AG20443 (cell line): Measurements from ENCODE around the gene ZSCAN20.

Experiments
- DNase-seq: peaks from one replicate; pipeline ENCODE4 v3.0.0; 2012; ENCODE audit warnings: low spot score, mixed read lengths

ZSCAN20 gene

DNA sequence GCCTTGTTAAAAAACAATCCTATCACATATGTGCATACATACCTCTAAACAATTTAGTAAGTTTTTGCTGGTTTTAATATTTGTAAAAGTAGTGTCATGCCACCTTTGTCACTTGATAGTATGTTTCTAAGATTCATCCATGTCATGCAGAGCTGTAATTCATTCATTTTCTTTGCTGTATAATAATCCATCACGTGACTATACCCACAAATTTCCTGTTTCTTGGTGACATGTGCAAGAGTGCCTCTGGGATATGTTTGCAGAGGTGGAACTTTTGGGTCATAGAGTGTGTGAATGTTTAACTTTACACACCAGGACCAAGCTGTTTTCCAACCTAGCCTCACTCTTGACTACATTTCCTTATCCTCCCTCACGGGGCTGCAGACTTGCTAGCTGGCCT, 62.9 kb downstream of the ZSCAN20 start:
- no peak for DNase-seq

DNA sequence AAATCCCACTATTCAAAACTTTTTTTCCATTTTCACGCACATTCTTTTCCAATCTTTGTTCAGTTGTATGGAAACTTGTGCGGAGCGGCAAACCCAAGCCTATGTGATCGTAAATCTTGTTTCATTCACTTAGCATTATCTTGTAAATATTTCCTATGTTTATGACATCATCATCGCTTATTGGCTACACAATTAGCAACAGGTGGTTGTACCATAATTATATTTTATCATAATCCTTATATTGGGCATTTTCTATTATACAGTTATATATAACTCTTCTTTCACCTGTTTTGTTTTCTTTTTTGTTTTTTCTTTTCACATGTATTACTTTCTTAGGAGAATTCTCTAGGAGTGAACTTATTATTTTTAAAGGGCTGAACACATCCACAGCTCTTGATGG, 65.4 kb downstream of the ZSCAN20 start:
- DNase-seq = no peak

DNA sequence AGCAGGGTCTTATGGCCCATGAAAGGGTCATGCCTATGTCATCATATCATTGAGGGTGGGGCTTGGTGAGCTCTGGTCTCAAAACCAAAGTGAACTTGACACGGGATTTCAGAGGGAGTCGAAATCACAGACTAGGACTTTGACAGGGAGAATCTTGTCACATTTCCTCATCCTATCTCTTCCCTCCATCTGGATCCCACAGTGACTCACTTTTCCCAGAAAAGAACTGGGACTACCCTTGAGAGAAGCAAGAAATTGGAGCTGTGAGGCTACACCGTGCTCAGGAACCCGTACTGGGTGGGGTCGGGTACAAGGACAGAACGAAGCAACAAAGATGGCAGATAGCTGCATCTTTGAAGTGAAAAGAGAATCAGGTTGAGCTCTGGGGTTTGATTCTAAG, 69.5 kb downstream of the ZSCAN20 start:
- DNase-seq = no peak
